Measurements from ENCODE around the gene APBB3. TPM values are rescaled to one million over a fixed set of nuclear protein-coding genes. Genes with fewer than 3 reads are reported as not detected.

Gene APBB3
- total RNA-seq, 1 experiment from 2014 or later, result 11.4 TPM

DNA sequence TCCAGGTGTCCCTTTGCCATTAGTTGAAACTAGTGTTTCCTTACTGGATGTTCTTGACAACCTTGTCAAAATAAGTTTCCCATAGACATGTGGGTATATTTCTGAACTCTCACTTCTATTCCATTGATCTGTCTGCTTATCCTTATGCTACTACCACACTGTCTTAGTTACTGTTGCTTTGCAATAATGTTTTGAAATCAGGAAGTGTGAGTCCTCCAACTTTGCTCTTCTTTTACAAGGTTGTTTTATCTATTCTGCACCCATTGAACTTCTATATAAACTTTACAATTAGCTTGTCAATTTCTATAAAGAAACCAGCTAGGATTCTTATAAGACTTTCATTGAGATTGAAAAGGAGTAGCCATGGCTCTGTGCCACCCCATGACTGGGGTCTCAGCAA, 44.3 kb upstream of the APBB3 start:
- CTCF ChIA-PET, result no interaction called here
- Histone ChIP-seq H3K9ac (ENCODE audit: low read length) (no peak overlapping the region), H4K20me1 (ENCODE audit: low read length) (no peaks in the 10 kb centered on the region), H3K4me2 (ENCODE audit: low read length) (no peak overlapping the region), H3K9me2 (replicated peaks; ENCODE audit: low read length) (no peaks in the 10 kb centered on the region), H2AFZ (ENCODE audit: low read length) (no peak overlapping the region), H3K4me1 (ENCODE audit: insufficient read depth, low read length) (no peaks in the 10 kb centered on the region), H3K4me3 (ENCODE audit: low read length) (no peak overlapping the region), H3K27me3 (ENCODE audit: low read length) (no peaks in the 10 kb centered on the region), H3K27ac (ENCODE audit: low read length) (no peak overlapping the region), H3K36me3 (ENCODE audit: low read depth, low read length) (no peaks in the 10 kb centered on the region), H3K79me2 (ENCODE audit: low read length) (no peaks in the 10 kb centered on the region), H3F3A (ENCODE audit: low read length, unreplicated experiment) (no peaks in the 10 kb centered on the region), H3K9me3 (ENCODE audit: low read length) (no peaks in the 10 kb centered on the region)
- no TSS peak for BruUV-seq (replicated peaks)
- POLR2A ChIA-PET (ENCODE audit: unreplicated experiment), result no interaction called here
- no peak for ATAC-seq
- no peak for DNase-seq
- TF ChIP-seq, protein P1, sequence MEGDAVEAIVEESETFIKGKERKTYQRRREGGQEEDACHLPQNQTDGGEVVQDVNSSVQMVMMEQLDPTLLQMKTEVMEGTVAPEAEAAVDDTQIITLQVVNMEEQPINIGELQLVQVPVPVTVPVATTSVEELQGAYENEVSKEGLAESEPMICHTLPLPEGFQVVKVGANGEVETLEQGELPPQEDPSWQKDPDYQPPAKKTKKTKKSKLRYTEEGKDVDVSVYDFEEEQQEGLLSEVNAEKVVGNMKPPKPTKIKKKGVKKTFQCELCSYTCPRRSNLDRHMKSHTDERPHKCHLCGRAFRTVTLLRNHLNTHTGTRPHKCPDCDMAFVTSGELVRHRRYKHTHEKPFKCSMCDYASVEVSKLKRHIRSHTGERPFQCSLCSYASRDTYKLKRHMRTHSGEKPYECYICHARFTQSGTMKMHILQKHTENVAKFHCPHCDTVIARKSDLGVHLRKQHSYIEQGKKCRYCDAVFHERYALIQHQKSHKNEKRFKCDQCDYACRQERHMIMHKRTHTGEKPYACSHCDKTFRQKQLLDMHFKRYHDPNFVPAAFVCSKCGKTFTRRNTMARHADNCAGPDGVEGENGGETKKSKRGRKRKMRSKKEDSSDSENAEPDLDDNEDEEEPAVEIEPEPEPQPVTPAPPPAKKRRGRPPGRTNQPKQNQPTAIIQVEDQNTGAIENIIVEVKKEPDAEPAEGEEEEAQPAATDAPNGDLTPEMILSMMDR (conservative IDR thresholded peaks at IDR 0.05; ENCODE audit: low read depth, low read length), result no peak
- TF ChIP-seq EZH2 (IDR thresholded peaks at IDR 0.05; ENCODE audit: low read length, unreplicated experiment) (no peak), EZH2phosphoT487 (IDR thresholded peaks at IDR 0.05; ENCODE audit: borderline replicate concordance, low read length) (no peak)
- intact Hi-C loops (cut with micrococcal nuclease), result no loop called here

DNA sequence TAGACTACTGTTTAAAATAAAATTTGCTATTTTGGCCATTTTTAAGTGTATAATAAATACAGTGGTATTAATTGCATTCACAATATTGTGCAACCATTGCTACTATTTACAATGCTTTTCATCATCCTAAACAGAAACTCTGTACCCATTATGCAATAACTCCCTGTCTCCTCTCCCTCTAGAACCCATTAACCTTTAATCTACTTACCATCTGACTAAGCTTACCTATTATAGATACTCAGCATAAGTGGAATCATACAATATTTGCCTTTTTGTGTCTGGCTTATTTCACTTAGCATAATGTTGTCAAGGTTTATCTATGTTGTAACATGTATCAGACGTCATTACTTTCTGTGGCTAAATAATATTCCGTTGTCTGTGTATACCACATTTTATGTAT, 42.6 kb upstream of the APBB3 start:
- Histone ChIP-seq H2AFZ (ENCODE audit: low read length) (no peak overlapping the region), H3K4me2 (ENCODE audit: low read length) (no peak overlapping the region), H3K9me3 (ENCODE audit: low read length) (no peaks in the 10 kb centered on the region), H3K4me3 (ENCODE audit: low read length) (no peak overlapping the region), H3F3A (ENCODE audit: low read length, unreplicated experiment) (no peaks in the 10 kb centered on the region), H3K27ac (ENCODE audit: low read length) (no peak overlapping the region), H3K27me3 (ENCODE audit: low read length) (no peaks in the 10 kb centered on the region), H3K4me1 (ENCODE audit: insufficient read depth, low read length) (no peaks in the 10 kb centered on the region), H4K20me1 (ENCODE audit: low read length) (no peaks in the 10 kb centered on the region), H3K36me3 (ENCODE audit: low read depth, low read length) (no peaks in the 10 kb centered on the region), H3K79me2 (ENCODE audit: low read length) (no peaks in the 10 kb centered on the region), H3K9me2 (replicated peaks; ENCODE audit: low read length) (no peaks in the 10 kb centered on the region), H3K9ac (ENCODE audit: low read length) (no peak overlapping the region)
- DNase-seq (no peak), ATAC-seq (no peak)
- ChIA-PET CTCF (no interaction called here), POLR2A (ENCODE audit: unreplicated experiment) (no interaction called here)
- no peak for TF ChIP-seq EZH2 (IDR thresholded peaks at IDR 0.05; ENCODE audit: low read length, unreplicated experiment)
- intact Hi-C loops (cut with micrococcal nuclease), result no loop called here
- no TSS peak for BruUV-seq (replicated peaks)

DNA sequence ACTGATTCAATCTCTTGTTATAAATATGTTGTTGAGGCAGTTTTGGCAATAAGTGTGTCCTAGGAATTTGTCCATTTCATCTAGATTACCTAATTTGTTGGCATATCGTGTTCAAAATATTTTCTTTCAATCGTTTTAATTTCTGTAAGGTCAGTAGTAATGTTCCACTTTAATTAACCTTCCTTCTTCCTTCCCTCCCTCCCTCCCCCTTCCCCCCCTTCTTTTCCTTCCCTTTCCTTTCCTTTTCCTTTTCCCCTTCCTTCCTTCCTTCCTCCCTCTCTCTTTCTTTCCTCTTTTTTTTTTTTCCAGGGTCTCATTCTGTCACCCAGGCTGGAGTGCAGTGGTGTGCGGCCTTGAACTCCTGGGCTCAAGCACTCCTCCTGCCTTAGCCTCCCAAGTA, 41.5 kb upstream of the APBB3 start:
- H3K27ac ChIP-seq (ENCODE audit: low read length), result no peak overlapping the region
- TF ChIP-seq EZH2 (IDR thresholded peaks at IDR 0.05; ENCODE audit: low read length, unreplicated experiment) (no peak), EZH2phosphoT487 (IDR thresholded peaks at IDR 0.05; ENCODE audit: borderline replicate concordance, low read length) (no peak)
- TF ChIP-seq, protein P1 (conservative IDR thresholded peaks at IDR 0.05; ENCODE audit: low read depth, low read length), result no peak
- no peak overlapping the region for H3K9ac ChIP-seq (ENCODE audit: low read length)
- intact Hi-C loops (cut with micrococcal nuclease), result no loop called here
- H3K79me2 ChIP-seq (ENCODE audit: low read length), result no peaks in the 10 kb centered on the region
- no peaks in the 10 kb centered on the region for H4K20me1 ChIP-seq (ENCODE audit: low read length)
- no peak overlapping the region for H3K4me3 ChIP-seq (ENCODE audit: low read length)
- DNase-seq, result no peak
- H3K4me2 ChIP-seq (ENCODE audit: low read length), result no peak overlapping the region
- ChIA-PET POLR2A (ENCODE audit: unreplicated experiment) (no interaction called here), CTCF (no interaction called here)
- H3K27me3 ChIP-seq (ENCODE audit: low read length), result no peaks in the 10 kb centered on the region
- no peaks in the 10 kb centered on the region for H3K9me3 ChIP-seq (ENCODE audit: low read length)
- BruUV-seq (replicated peaks), result no TSS peak
- H2AFZ ChIP-seq (ENCODE audit: low read length), result no peak overlapping the region
- ATAC-seq, result no peak
- H3K36me3 ChIP-seq (ENCODE audit: low read depth, low read length), result no peaks in the 10 kb centered on the region
- H3K4me1 ChIP-seq (ENCODE audit: insufficient read depth, low read length), result no peaks in the 10 kb centered on the region
- no peaks in the 10 kb centered on the region for H3K9me2 ChIP-seq (replicated peaks; ENCODE audit: low read length)
- no peaks in the 10 kb centered on the region for H3F3A ChIP-seq (ENCODE audit: low read length, unreplicated experiment)
